ENCODE measurements around the gene NBPF9.
"Not testable (repeated sequence)": the region's sequence is repeated elsewhere in the genome, so short reads cannot be mapped to it uniquely, and the experiment has no call there.

- TF ChIP-seq CTCF, POLR2A (IDR thresholded peaks at IDR 0.05): not testable (repeated sequence)
Measured at GRCh38 chr1:149123948-149124926, 20.9 kb upstream of the NBPF9 start.
